ENCODE measurements around the gene GLRA3. TPM values are rescaled to one million over a fixed set of nuclear protein-coding genes. Genes with fewer than 3 reads are reported as not detected.

The GLRA3 gene
- total and polyA plus RNA-seq, 10 of the 15 experiments (the other 5 are each of a cell fraction or from before 2014, with no cell fraction given) = not detected

- TF ChIP-seq EGR1 (IDR thresholded peaks at IDR 0.05; ENCODE audit: borderline replicate concordance in 1 of 2, low read depth in 2 of 2, low read length in 2 of 2) = no peak
- no peak for TF ChIP-seq ZBTB40 (IDR thresholded peaks at IDR 0.05; ENCODE audit: borderline replicate concordance)
- no peak for TF ChIP-seq SUZ12 (IDR thresholded peaks at IDR 0.05; ENCODE audit: unreplicated experiment)
- TF ChIP-seq NKRF (conservative IDR thresholded peaks at IDR 0.05) = no peak
- TF ChIP-seq IRF5 (IDR thresholded peaks at IDR 0.05; ENCODE audit: borderline replicate concordance) = no peak
- TF ChIP-seq RELA (IDR thresholded peaks at IDR 0.05; ENCODE audit: borderline replicate concordance, partially characterized antibody) = no peak
- TF ChIP-seq YBX1 (IDR thresholded peaks at IDR 0.05) = no peak
- TF ChIP-seq ATF3 (IDR thresholded peaks at IDR 0.05; ENCODE audit: borderline replicate concordance, extremely low read depth, low read depth, low read length) = no peak
- no peak for TF ChIP-seq NFYB (IDR thresholded peaks at IDR 0.05; ENCODE audit: insufficient read depth, low read depth, low read length)
Observed at GRCh38 chr4:174707902-174708301, 121.1 kb downstream of the GLRA3 start (continued).
